Common myeloid progenitor, CD34-positive (primary cell): ENCODE results near the gene LMCD1.

Source experiments
- CTCF ChIA-PET: fragments of 350-600 bp; sonication (Branson Sonifier 250); formaldehyde crosslinking; loops from one replicate; lab custom pipeline; 2021; ENCODE audit warnings: antibody characterized with exemption; lab: Charles Lee
- POLR2A ChIA-PET: fragments of 350-600 bp; sonication (Branson Sonifier 250); formaldehyde crosslinking; loops from one replicate; lab custom pipeline; 2021; ENCODE audit warnings: antibody characterized with exemption; lab: Charles Lee
- DNase-seq, 3 donors: peaks; one replicate each; pipeline versions ENCODE4 v3.0.0 to v3.0.0-alpha.2; 2013
- H3K27ac ChIP-seq, 2 experiments: 1 replicate in 1 of 2; 2 replicates in 1 of 2; pipeline ENCODE4 v1.7.0; 2013; ENCODE audit warnings: inconsistent platforms in 2 of 2, low read length in 2 of 2, mild to moderate bottlenecking in 2 of 2, low read depth in 1 of 2, moderate library complexity in 1 of 2; ENCODE audit not compliant: severe bottlenecking in 2 of 2, insufficient read depth in 1 of 2, poor library complexity in 1 of 2
- H3K27me3 ChIP-seq, 5 experiments: replicated peaks in 2 of 5; 1 replicate in 3 of 5; 2 replicates in 2 of 5; pipeline versions ENCODE4 v1.6.1 to v1.7.0; 2013; ENCODE audit warnings: low read length in 4 of 5, mild to moderate bottlenecking in 2 of 5, moderate library complexity in 2 of 5, inconsistent platforms in 1 of 5; ENCODE audit not compliant: insufficient read depth in 5 of 5, control insufficient read depth in 4 of 5
- H3K36me3 ChIP-seq, 4 experiments: 1 replicate in 2 of 4; 2 replicates in 2 of 4; pipeline versions ENCODE4 v1.6.1 to v1.7.0; 2013; ENCODE audit warnings: low read length in 3 of 4, control low read depth in 1 of 4, mild to moderate bottlenecking in 1 of 4; ENCODE audit not compliant: control insufficient read depth in 4 of 4, insufficient read depth in 4 of 4
- H3K4me1 ChIP-seq, 4 experiments: 1 replicate in 3 of 4; 2 replicates in 1 of 4; pipeline versions ENCODE4 v1.6.1 to v1.7.1; 2013; ENCODE audit warnings: low read length in 3 of 4, mild to moderate bottlenecking in 3 of 4, control low read depth in 1 of 4, inconsistent platforms in 1 of 4, moderate library complexity in 1 of 4; ENCODE audit not compliant: control insufficient read depth in 4 of 4, insufficient read depth in 4 of 4; ENCODE audit errors: control extremely low read depth in 1 of 4
- H3K4me3 ChIP-seq, 7 experiments: 1 replicate in 4 of 7; 2 replicates in 3 of 7; pipeline versions ENCODE4 v1.5.1 to v1.7.0; 2013; ENCODE audit warnings: mild to moderate bottlenecking in 7 of 7, low read length in 6 of 7, moderate library complexity in 6 of 7, inconsistent platforms in 2 of 7, low read depth in 2 of 7, control low read depth in 1 of 7; ENCODE audit not compliant: insufficient read depth in 4 of 7, control insufficient read depth in 1 of 7; ENCODE audit errors: extremely low read depth in 1 of 7
- H3K9me3 ChIP-seq, 5 experiments: 1 replicate in 4 of 5; 2 replicates in 1 of 5; pipeline versions ENCODE4 v1.6.1 to v1.7.1; 2013; ENCODE audit warnings: low read length in 4 of 5, mild to moderate bottlenecking in 2 of 5, inconsistent platforms in 1 of 5, low read depth in 1 of 5, moderate library complexity in 1 of 5; ENCODE audit not compliant: control insufficient read depth in 4 of 5, insufficient read depth in 2 of 5; ENCODE audit errors: control extremely low read depth in 1 of 5
- WGBS: methylation state at CpG from one replicate; pipeline ENCODE4 v1.1.5; 2013; ENCODE audit not compliant: insufficient coverage; 5-methylcytosine and 5-hydroxymethylcytosine counted together

Gene LMCD1

GRCh38 chr3:8472549-8472948, 29.1 kb upstream of the LMCD1 start:
- Histone ChIP-seq H3K4me1 (no peaks in the 10 kb centered on the region), H3K4me3 (no peak overlapping the region), H3K36me3 (no peaks in the 10 kb centered on the region), H3K9me3 (no peaks in the 10 kb centered on the region), H3K27ac (no peak overlapping the region), H3K27me3 (no peaks in the 10 kb centered on the region)
- 100% methylated on average over 1 of the region's 2 CpGs for WGBS
- ChIA-PET POLR2A (no interaction called here), CTCF (interaction anchor here (1.4 to 1.9 kb wide), 2 partner anchors 14 to 31 kb away, joined by 3 to 5 read pairs; no protein-coding TSS in a partner anchor)
- DNase-seq, result no peak

GRCh38 chr3:8473029-8473428, 28.6 kb upstream of the LMCD1 start:
- H3K27ac ChIP-seq, result no peak overlapping the region
- 100% methylated on average over 2 of the region's 4 CpGs for WGBS

GRCh38 chr3:8473990-8474389, 27.6 kb upstream of the LMCD1 start:
- no peak overlapping the region for H3K4me3 ChIP-seq
- H3K9me3 ChIP-seq, result no peaks in the 10 kb centered on the region
- no peaks in the 10 kb centered on the region for H3K27me3 ChIP-seq
- no peaks in the 10 kb centered on the region for H3K36me3 ChIP-seq
- no peak overlapping the region for H3K27ac ChIP-seq
- ChIA-PET CTCF (interaction anchor here (1.9 kb wide), 1 partner anchor 32 kb away, joined by 5 read pairs; no protein-coding TSS in a partner anchor), POLR2A (interaction anchor here (0.6 kb wide), 1 partner anchor 17 kb away, joined by 3 read pairs; no protein-coding TSS in a partner anchor)
- WGBS, result 100% methylated on average over 2 of the region's 4 CpGs
- no peak for DNase-seq
- no peaks in the 10 kb centered on the region for H3K4me1 ChIP-seq

More at GRCh38 chr3:8473029-8473428, 28.6 kb upstream of the LMCD1 start:
- no peaks in the 10 kb centered on the region for H3K4me1 ChIP-seq
- no peaks in the 10 kb centered on the region for H3K36me3 ChIP-seq
- no peak overlapping the region for H3K4me3 ChIP-seq
- no peak for DNase-seq
- H3K27me3 ChIP-seq, result no peaks in the 10 kb centered on the region
- ChIA-PET CTCF (interaction anchor here (1.4 to 1.9 kb wide), 2 partner anchors 15 to 31 kb away, joined by 3 to 5 read pairs; no protein-coding TSS in a partner anchor), POLR2A (no interaction called here)
- H3K9me3 ChIP-seq, result no peaks in the 10 kb centered on the region

GRCh38 chr3:8474991-8475390, 26.6 kb upstream of the LMCD1 start:
- ChIA-PET POLR2A (no interaction called here), CTCF (no interaction called here)
- 100% methylated on average over 2 of the region's 2 CpGs for WGBS
- no peak for DNase-seq
- Histone ChIP-seq H3K9me3 (no peaks in the 10 kb centered on the region), H3K36me3 (no peaks in the 10 kb centered on the region), H3K4me3 (no peak overlapping the region), H3K27me3 (no peaks in the 10 kb centered on the region), H3K27ac (no peak overlapping the region), H3K4me1 (no peaks in the 10 kb centered on the region)

- ChIA-PET POLR2A (no interaction called here), CTCF (no interaction called here)
- no peaks in the 10 kb centered on the region for H3K9me3 ChIP-seq
- H3K36me3 ChIP-seq, result no peaks in the 10 kb centered on the region
- H3K27ac ChIP-seq, result no peak overlapping the region
- DNase-seq, result no peak
- WGBS, result 94% methylated on average over 3 of the region's 3 CpGs
- H3K4me1 ChIP-seq, result no peaks in the 10 kb centered on the region
- H3K27me3 ChIP-seq, result no peaks in the 10 kb centered on the region
- no peak overlapping the region for H3K4me3 ChIP-seq
Measured at GRCh38 chr3:8480699-8481098, 20.9 kb upstream of the LMCD1 start.

GRCh38 chr3:8481380-8481779, 20.2 kb upstream of the LMCD1 start:
- Histone ChIP-seq H3K4me3 (no peak overlapping the region), H3K4me1 (no peaks in the 10 kb centered on the region), H3K36me3 (no peaks in the 10 kb centered on the region), H3K27me3 (no peaks in the 10 kb centered on the region), H3K27ac (no peak overlapping the region), H3K9me3 (no peaks in the 10 kb centered on the region)
- DNase-seq, result peak in 2 of 3 donors; percentile 26 to 31
- 40% methylated on average over 1 of the region's 2 CpGs for WGBS
- CTCF ChIA-PET, result no interaction called here
- POLR2A ChIA-PET, result no interaction called here

GRCh38 chr3:8482263-8482662, 19.4 kb upstream of the LMCD1 start:
- CTCF ChIA-PET, result no interaction called here
- no CpG with 5 or more reads among the region's 2 CpGs for WGBS
- H3K27me3 ChIP-seq, result no peaks in the 10 kb centered on the region
- H3K4me3 ChIP-seq, result no peak overlapping the region
- no peaks in the 10 kb centered on the region for H3K4me1 ChIP-seq
- no peaks in the 10 kb centered on the region for H3K36me3 ChIP-seq
- no peak for DNase-seq
- POLR2A ChIA-PET, result no interaction called here
- H3K27ac ChIP-seq, result no peak overlapping the region
- no peaks in the 10 kb centered on the region for H3K9me3 ChIP-seq
